Stimulated activated CD4-positive, alpha-beta T cell treated with anti-CD3 and anti-CD28 coated beads, Interleukin-1b, Interleukin-23, amount 100 ng/mL, for 48 hours (primary cell): ENCODE data around the gene ELP2.
"Not testable (repeated sequence)": the region's sequence is repeated elsewhere in the genome, so short reads cannot be mapped to it uniquely, and the experiment has no call there.

Experiments
- DNase-seq: peaks from one replicate; pipeline ENCODE4 v3.0.0-alpha.2; 2020

The ELP2 gene

DNA sequence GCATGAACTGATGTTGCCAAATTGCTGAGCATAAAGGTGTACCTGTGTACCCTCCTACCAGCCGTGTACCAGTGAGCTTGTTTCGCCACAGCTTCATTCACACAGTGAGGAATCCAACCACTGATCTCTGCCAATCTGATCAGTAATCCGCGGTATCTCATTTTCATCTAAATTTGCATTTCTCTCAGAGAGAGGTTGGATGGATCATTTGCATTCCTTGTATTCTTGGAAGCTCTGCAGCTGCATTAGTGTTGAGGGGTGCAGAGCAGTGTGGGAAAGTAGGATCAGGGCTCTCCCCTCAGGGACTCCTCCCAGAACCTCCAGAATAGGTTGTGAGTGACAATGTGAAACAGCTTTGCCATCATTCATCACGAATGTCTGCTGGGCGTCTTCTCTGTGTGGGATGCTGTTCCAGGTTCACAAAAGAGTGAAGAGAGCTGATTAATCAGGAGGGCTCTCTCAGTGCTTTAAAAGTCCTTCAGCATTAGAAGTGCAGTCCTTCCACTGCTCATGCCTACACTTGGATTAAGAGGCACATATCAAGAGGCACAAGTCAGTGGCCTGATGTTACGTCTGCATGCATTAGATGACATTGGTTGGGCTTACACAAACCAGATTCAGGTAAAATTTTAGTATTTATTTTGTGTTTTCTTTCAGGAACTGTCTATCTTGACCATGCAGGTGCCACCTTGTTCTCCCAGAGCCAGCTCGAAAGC lies 65.1 kb downstream of the ELP2 start:
- DNase-seq, result no peak

- DNase-seq, result no peak
Observed at GRCh38 chr18:36195427-36196122, 65.9 kb downstream of the ELP2 start.

- DNase-seq, result no peak
Observed at GRCh38 chr18:36196238-36196995, 66.7 kb downstream of the ELP2 start.

- DNase-seq, result no peak
Observed at GRCh38 chr18:36197511-36198166, 67.9 kb downstream of the ELP2 start.

GRCh38 chr18:36199691-36200295 lies 70.1 kb downstream of the ELP2 start:
- no peak for DNase-seq

DNA sequence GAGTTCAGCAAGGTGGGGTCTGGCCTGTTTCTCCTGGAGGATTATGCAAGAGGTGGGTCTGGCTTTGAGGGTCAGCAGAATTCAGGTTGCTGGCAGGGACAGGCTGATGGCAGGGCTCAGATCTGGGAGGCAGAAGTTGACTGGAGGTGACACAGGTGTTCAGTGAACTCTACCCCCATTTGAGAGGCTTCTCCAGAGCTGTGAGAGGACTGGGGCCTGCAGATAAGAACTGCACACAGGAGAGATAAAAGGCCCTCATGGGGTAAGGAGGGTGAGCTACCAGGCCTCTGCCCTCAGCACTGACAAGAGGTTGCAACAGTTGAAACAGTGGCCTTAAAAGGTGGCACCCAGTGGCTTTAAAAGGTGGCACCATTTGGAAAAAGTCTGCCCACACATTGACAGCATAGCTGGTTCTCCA lies 70.7 kb downstream of the ELP2 start:
- no peak for DNase-seq

DNA sequence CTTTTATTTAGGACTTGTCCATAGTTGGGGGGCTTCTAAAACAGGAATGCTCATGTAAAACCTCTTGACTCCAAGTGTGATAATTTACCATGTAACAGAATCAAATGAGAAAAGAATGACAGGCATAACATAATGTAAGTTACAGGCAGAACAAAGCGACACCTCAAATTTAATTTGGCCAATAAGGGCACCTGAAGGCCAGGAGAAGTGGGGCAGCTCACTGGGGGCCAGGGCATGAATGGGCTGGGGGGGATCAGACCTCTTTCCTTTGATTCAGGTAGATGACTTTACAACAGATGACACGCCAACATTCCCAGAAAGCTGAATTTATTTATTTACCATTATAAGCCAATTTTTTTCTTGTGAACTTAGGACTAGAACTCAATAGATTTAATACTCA lies 72.1 kb downstream of the ELP2 start:
- no peak for DNase-seq

GRCh38 chr18:36203360-36203895 lies 73.7 kb downstream of the ELP2 start:
- no peak for DNase-seq

- no peak for DNase-seq
Observed at GRCh38 chr18:36205166-36205565, 75.5 kb downstream of the ELP2 start.

DNA sequence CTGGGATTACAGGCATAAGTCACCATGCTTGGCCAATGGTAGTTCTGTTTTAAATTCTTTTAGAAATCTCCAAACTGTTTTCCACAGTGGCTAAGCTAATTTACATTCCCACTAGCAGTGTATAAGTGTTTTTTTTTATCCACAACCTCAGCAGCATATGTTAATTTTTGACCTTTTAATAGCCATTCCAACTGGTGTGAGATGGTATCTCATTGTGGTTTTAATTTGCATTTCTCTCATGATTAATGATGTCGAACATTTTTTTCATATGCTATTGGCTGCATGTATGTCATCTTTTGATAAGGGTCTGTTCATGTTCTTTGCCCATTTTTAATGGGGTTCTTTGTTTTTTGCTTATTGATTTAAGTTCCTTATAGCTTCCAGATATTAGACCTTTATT lies 77.6 kb downstream of the ELP2 start:
- DNase-seq, result no peak

DNA sequence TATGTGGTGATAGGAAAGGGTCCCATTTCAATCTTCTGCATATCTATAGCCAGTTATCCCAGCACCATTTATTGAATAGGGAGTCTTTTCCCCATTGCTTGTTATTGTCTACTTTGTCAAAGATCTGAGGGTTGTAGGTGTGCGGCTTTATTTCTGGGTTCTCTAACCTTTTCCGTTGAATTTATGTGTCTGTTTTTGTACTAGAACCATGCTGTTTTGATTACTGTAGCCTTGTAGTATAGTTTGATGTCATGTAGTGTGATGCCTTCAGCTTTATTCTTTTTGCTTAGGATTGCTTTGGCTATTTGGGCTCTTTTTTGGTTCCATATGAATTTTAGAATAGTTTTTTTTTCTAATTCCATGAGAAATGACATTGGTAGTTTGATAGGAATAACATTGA lies 78.3 kb downstream of the ELP2 start:
- DNase-seq, result not testable (repeated sequence)

DNA sequence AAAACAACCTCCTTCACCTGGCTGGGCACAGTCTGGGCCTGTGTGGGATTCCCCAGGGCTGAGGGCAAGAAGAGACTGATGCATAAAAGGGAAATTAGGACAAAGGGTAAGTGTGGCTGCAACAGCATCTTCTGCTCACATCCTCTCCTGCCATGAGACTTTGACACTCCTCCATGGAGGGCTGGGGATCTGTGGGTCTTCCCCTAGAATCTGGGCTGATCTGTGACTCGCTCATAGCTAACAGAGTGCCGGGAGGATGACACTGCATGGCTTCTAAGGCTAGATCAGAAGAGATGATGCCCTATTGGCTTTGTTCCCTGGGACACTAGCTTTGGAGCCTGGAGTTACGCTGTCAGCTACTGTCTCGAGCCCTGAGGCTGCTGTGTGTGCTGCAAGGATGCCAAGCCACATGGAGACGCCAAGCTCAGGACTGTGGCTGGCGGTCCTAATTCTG lies 81.9 kb downstream of the ELP2 start:
- DNase-seq, result no peak

DNA sequence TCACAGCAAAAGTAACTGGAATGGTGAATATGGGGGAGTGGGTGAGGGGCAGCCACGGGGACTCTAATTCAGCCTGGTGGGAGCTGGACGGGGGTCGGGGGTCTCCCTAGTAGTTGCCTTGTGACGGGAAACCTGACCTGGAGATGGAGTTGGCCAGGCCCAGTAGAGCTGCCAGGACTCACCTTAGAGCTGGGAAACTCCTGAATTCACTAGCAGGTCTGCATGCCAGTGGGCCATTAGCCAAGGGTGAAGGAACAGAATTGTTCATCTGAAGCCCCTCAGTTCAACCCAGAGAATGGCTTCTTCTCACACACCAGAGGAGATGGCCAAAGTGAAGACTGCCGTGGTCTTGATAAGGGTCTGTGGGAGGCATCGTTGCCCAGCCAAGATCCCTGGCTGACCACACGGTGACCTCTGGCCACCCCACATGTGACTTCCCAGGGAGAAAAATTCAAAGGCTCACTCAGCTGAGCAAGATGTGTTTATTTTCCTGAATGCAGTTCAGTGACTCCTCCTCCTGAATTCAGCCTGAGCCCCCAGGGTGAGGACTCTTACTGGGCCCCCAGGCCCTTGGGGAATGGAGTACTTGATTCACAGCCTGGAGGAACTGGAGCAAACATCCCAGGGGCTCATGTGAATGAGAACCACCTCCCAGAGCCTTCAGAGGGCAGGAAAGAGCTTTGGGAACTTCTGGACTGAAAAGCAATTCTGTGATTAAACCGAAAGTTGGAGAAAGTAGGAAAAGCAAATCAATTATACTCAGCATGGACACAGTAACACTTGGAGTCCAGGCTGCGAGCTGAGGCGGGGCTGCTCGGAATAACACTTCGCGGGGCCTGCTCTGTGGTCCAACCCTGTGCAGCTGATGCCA lies 82.8 kb downstream of the ELP2 start:
- no peak for DNase-seq

DNA sequence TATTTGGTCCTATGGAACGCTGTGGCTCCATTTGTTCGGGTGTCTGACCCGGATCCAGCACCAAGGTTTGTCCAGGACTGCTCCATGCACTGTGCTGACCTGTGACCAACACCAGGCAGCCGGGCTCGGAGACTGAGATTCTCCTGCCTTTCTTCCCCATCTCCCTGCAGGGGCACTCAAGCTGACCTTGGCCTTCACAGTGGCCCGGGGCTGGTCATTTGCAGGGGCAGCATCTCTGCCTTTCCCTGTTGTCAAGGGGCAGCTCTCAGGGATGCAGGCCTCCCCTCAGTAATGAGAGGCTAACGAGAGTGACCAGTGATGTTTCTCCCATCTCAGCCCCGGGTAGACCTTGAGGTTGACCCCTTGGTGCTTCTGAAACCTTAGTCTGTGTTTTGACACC lies 85.1 kb downstream of the ELP2 start:
- no peak for DNase-seq

DNA sequence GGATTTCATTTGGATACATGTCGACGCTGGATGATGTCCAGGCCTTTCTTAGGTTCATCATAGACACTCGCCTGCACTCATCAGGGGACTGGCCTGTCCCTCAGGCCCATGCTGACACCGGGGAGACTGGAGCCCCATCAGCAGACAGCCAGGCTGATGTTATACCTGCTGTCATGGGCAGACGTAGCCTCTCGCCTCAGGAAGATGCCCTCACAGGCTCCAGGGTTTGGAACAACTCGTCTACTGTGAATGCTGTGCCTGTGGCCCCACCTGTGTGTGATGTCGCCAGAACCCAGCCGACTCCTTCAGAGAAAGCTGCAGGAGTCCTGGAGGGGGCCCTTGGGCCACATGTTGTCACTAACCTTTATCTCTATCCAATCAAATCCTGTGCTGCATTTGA lies 85.9 kb downstream of the ELP2 start:
- DNase-seq, result no peak

DNA sequence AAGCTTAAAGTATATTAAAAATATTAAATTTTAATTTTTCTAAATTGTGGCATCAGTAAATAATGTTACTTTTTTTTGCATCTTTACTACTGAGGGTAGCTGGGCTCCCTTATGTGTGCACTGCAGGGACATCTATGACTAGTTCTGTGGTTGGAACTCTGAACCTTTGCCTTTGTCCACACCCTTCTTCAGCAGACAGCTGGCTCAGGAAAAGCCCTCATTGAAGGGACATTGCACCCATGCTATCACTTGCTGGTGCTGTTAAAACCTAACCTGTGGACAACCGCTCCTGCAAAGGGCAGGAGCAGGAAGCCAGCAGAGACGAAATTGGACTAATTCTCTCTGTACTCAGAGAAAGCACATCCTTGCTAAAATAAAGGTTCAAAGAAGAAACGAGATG lies 87.6 kb downstream of the ELP2 start:
- DNase-seq, result no peak

DNA sequence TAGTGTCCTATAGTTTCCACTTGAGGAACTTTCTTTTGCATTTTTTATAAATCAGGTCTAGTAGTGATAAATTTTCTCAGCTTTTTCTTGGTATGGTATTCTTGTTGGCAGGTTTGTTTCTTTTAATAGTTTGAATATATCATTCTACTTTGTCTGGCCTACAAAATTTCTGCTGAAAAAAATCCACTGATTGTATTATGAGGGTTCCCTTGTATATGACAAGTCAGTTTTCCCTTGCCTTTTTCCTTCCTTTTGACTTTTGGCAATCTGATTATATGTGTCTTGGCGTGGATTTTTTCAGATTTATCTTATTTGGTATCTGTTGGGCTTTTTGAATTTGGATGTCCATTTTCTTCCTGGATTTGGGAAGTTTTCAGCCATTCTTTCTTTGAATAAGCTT lies 99.5 kb downstream of the ELP2 start:
- DNase-seq, result no peak
